DOHH2 (cell line): ENCODE results near the gene REEP3.

Experiments used
- H3F3A ChIP-seq: fragments of 200-600 bp; sonication (generic), shearing (Covaris generic); 2 replicates; pipeline ENCODE4 v1.6.0; 2016; ENCODE audit warnings: antibody characterized with exemption, mild to moderate bottlenecking; ENCODE audit not compliant: control insufficient read depth, insufficient read depth
- H3K27ac ChIP-seq: fragments of 200-600 bp; sonication (generic); 2 replicates; pipeline ENCODE4 v1.5.1; 2014; ENCODE audit warnings: low read depth, mild to moderate bottlenecking, low read length, moderate library complexity
- H3K27me3 ChIP-seq: fragments of 200-600 bp; sonication (generic); 2 replicates; pipeline ENCODE4 v1.6.1; 2014; ENCODE audit warnings: mild to moderate bottlenecking, low read length, mixed read lengths; ENCODE audit not compliant: control insufficient read depth
- H3K36me3 ChIP-seq: fragments of 200-600 bp; sonication (generic); 2 replicates; pipeline ENCODE4 v1.6.1; 2014; ENCODE audit warnings: mild to moderate bottlenecking, low read length, moderate library complexity, mixed read lengths; ENCODE audit not compliant: control insufficient read depth
- H3K4me1 ChIP-seq: fragments of 200-600 bp; sonication (generic); 2 replicates; pipeline ENCODE4 v1.6.1; 2014; ENCODE audit warnings: mild to moderate bottlenecking, low read length, mixed read lengths; ENCODE audit not compliant: control insufficient read depth
- H3K4me2 ChIP-seq: fragments of 200-600 bp; sonication (generic); 2 replicates; pipeline ENCODE4 v1.6.0; 2014; ENCODE audit warnings: mild to moderate bottlenecking, low read length, moderate library complexity
- H3K4me3 ChIP-seq: fragments of 200-600 bp; sonication (generic); 2 replicates; pipeline ENCODE4 v1.5.1; 2014; ENCODE audit warnings: mild to moderate bottlenecking, low read length, mixed read lengths
- H3K79me2 ChIP-seq: fragments of 200-600 bp; sonication (generic); 2 replicates; pipeline ENCODE4 v1.6.1; 2014; ENCODE audit warnings: mild to moderate bottlenecking, low read length, mixed read lengths; ENCODE audit not compliant: control insufficient read depth
- H3K9me2 ChIP-seq: fragments of 200-600 bp; sonication (generic); replicated peaks from 2 replicates; pipeline ENCODE4 v1.6.1; 2014; ENCODE audit warnings: mild to moderate bottlenecking, low read length, mixed read lengths; ENCODE audit not compliant: control insufficient read depth
- H3K9me3 ChIP-seq: fragments of 200-600 bp; sonication (generic); 2 replicates; pipeline ENCODE4 v1.6.1; 2014; ENCODE audit warnings: antibody characterized with exemption, low read length, mixed read lengths; ENCODE audit not compliant: control insufficient read depth, insufficient read depth
- H4K20me1 ChIP-seq: fragments of 200-600 bp; sonication (generic); 2 replicates; pipeline ENCODE4 v1.6.0; 2014; ENCODE audit warnings: low read depth, mild to moderate bottlenecking, antibody characterized with exemption, low read length, moderate library complexity; ENCODE audit not compliant: control insufficient read depth, insufficient read depth
- CTCF ChIP-seq: fragments of 200-600 bp; sonication (generic); IDR thresholded peaks from one replicate; pipeline ENCODE4 v1.5.1; 2014; ENCODE audit warnings: antibody characterized with exemption, mild to moderate bottlenecking, low read depth, low read length; ENCODE audit not compliant: poor library complexity, severe bottlenecking
- EZH2phosphoT487 ChIP-seq: fragments of 200-600 bp; sonication (generic); IDR thresholded peaks from 2 replicates; pipeline ENCODE4 v1.6.1; 2017; ENCODE audit warnings: borderline replicate concordance, mild to moderate bottlenecking, antibody characterized with exemption, low read length, moderate library complexity, mixed read lengths

The REEP3 gene

DNA sequence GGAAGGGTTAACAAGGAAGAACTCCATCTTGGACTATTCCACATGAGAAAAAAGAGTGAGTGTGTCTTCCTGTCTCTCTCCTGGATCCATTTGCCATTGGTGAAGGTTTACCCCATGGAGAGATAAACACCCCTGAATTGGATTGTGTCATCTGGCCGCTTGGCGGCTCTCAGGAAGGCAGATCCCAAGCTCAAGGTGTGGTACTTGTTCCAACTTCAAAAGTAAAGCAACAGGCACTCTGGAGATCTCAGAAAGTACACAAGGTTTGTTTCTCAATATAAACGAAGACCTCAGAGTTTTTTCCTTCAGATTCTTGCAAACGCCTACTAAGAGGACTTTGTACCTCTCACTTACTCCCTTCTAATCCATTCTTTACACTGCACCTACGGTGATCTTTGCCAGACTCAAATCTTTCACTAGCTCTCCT lies 116.7 kb downstream of the REEP3 start:
- Histone ChIP-seq H4K20me1 (no peaks in the 10 kb centered on the region), H3K4me2 (no peak overlapping the region), H3K27ac (no peak overlapping the region), H3K79me2 (no peaks in the 10 kb centered on the region), H3K27me3 (peaks cover 2% of the 10 kb centered on the region), H3K9me3 (no peaks in the 10 kb centered on the region), H3K4me1 (peaks cover 6% of the 10 kb centered on the region; the same call in 1 of the 2 replicates), H3K4me3 (no peak overlapping the region), H3K36me3 (no peaks in the 10 kb centered on the region), H3F3A (no peaks in the 10 kb centered on the region), H3K9me2 (no peaks in the 10 kb centered on the region)
- TF ChIP-seq EZH2phosphoT487 (no peak), CTCF (no peak)

- Histone ChIP-seq H4K20me1 (no peaks in the 10 kb centered on the region), H3K9me3 (no peaks in the 10 kb centered on the region), H3K27me3 (peaks cover 20% of the 10 kb centered on the region), H3K9me2 (no peaks in the 10 kb centered on the region), H3K4me2 (no peak overlapping the region), H3K4me3 (no peak overlapping the region), H3F3A (no peaks in the 10 kb centered on the region), H3K36me3 (no peaks in the 10 kb centered on the region), H3K4me1 (no peaks in the 10 kb centered on the region), H3K79me2 (no peaks in the 10 kb centered on the region), H3K27ac (no peak overlapping the region)
- no peak for TF ChIP-seq EZH2phosphoT487
- no peak for TF ChIP-seq CTCF
These were observed 120.2 kb downstream of the REEP3 start for GRCh38 chr10:63641366-63641765.

GRCh38 chr10:63641799-63642198 lies 120.6 kb downstream of the REEP3 start:
- no peaks in the 10 kb centered on the region for H3K36me3 ChIP-seq
- no peaks in the 10 kb centered on the region for H3F3A ChIP-seq
- H3K79me2 ChIP-seq, result no peaks in the 10 kb centered on the region
- H3K27me3 ChIP-seq, result peaks cover 21% of the 10 kb centered on the region
- H3K4me1 ChIP-seq, result no peaks in the 10 kb centered on the region
- TF ChIP-seq EZH2phosphoT487 (no peak), CTCF (no peak)
- H3K9me2 ChIP-seq, result no peaks in the 10 kb centered on the region
- H3K4me3 ChIP-seq, result no peak overlapping the region
- no peak overlapping the region for H3K4me2 ChIP-seq
- no peaks in the 10 kb centered on the region for H4K20me1 ChIP-seq
- H3K9me3 ChIP-seq, result no peaks in the 10 kb centered on the region
- no peak overlapping the region for H3K27ac ChIP-seq

DNA sequence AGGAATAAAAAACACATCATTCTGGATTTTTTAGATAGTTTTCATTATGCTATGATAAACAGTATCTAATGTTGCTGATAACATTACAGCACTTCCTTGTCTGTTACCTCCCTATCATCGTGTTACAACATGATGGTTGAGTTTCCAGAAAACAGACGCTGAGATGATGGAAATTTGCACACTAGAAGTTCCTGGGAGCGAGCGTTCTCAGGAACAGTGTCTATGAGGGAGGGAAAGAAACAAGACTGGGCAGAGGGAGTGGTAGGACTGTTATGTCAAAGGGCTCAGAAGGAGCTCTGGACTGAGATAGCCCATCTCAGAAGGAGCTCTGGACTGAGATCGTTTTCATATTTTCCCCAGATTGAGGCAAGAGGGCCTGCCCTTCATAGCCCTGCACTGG lies 121.6 kb downstream of the REEP3 start:
- no peak overlapping the region for H3K27ac ChIP-seq

More for the DNA sequence above, 121.6 kb downstream of the REEP3 start:
- Histone ChIP-seq H3K9me2 (no peaks in the 10 kb centered on the region), H3K4me1 (no peaks in the 10 kb centered on the region), H3F3A (no peaks in the 10 kb centered on the region), H3K4me3 (no peak overlapping the region), H3K27me3 (peaks cover 21% of the 10 kb centered on the region), H3K36me3 (no peaks in the 10 kb centered on the region), H3K9me3 (no peaks in the 10 kb centered on the region), H4K20me1 (no peaks in the 10 kb centered on the region), H3K79me2 (no peaks in the 10 kb centered on the region), H3K4me2 (no peak overlapping the region)
- TF ChIP-seq CTCF (no peak), EZH2phosphoT487 (no peak)
